BLaER1 treated with 17β-estradiol and CSF1 and Interleukin-3, amounts not matched to agents 10 nM and 100 nM (cell line): Measurements from ENCODE around the gene HINFP.

Experiments
- H3K27ac ChIP-seq, 11 experiments: shearing (Covaris generic); formaldehyde crosslinking; 2 replicates each; pipeline ENCODE4 v1.8.1; 2022
- H3K27me3 ChIP-seq, 11 experiments: shearing (Covaris generic); formaldehyde crosslinking; 2 replicates each; pipeline ENCODE4 v1.8.1; 2022
- H3K36me3 ChIP-seq, 11 experiments: shearing (Covaris generic); formaldehyde crosslinking; 2 replicates each; pipeline ENCODE4 v1.8.1; 2022
- H3K4me1 ChIP-seq, 10 experiments: shearing (Covaris generic); formaldehyde crosslinking; 2 replicates each; pipeline ENCODE4 v1.8.1; 2022
- H3K4me2 ChIP-seq, 11 experiments: shearing (Covaris generic); formaldehyde crosslinking; 2 replicates each; pipeline ENCODE4 v1.8.1; 2022
- H3K4me3 ChIP-seq, 10 experiments: shearing (Covaris generic); formaldehyde crosslinking; 2 replicates each; pipeline ENCODE4 v1.8.1; 2022
- H3K9ac ChIP-seq, 11 experiments: shearing (Covaris generic); formaldehyde crosslinking; 2 replicates each; pipeline ENCODE4 v1.8.1; 2022
- H3K9me3 ChIP-seq, 11 experiments: shearing (Covaris generic); formaldehyde crosslinking; replicated peaks in 1 of 11; 2 replicates each; pipeline ENCODE4 v1.8.1; 2022
- H4K20me1 ChIP-seq, 11 experiments: shearing (Covaris generic); formaldehyde crosslinking; 2 replicates each; pipeline ENCODE4 v1.8.1; 2022
- Cebpa-rat ChIP-seq, 11 experiments: shearing (Covaris generic); IDR thresholded peaks; 2 replicates each; pipeline ENCODE4 v1.8.1; 2022

Gene HINFP

DNA sequence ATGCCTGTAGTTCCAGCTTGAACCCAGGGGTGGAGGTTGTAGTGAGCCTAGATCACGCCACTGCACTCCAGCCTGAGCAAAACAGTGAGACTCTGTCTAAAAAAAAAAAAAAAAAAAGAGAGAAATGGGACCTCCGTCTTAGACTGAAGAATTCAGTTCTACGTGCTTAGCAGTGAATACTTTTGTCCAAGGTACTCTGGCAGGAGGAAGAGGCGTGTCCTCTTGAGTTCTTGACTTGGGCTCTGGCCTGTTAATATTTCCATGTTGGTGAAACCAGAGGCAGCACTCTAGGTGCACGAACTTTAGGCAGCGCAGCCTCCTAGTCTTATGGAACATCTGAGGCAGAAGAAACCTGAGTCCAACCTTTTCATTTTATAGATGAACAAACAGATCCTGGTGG, 34.3 kb upstream of the HINFP start:
- H3K4me1 ChIP-seq: peaks cover 57 to 87% (median 74%) of the 10 kb centered on the region in 10 experiments
- H3K27ac ChIP-seq: peak overlapping the region in 9 of 11 experiments; percentile 3 to 96 (median 73); a peak in 15 of 22 replicates
- H3K9ac ChIP-seq: peak overlapping the region in 8 of 11 experiments; percentile 2 to 49 (median 41); a peak in 9 of 22 replicates

DNA sequence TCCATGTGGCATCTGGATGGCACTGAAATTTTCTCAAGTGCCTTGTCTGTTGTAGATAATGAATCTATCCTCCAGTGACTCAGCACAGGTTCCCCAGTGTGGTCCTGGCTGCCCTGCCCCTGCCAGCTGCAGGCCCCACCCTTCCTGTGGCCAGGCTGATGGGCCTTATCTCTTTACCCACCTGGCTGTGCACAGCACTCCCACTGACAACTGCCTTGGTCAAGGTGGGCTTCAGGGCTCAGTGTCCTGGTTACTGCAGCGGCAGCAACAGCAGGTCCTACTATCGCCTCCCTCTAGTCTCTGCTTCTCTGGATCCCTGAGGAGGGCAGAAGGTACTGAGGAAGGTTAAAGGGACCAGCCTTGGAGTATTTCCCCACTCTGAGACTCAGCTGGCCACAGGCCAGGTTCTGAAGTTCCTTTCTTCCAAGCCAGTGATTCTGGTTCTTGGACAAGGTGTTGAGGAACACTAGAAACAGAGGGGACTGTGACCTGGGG, 33.6 kb upstream of the HINFP start:
- Histone ChIP-seq H3K36me3 (peaks cover 2 to 30% (median 19%) of the 10 kb centered on the region in 11 experiments; a peak in 18 of 22 replicates), H3K9ac (peak overlapping the region in 10 of 11 experiments; percentile 2 to 49 (median 35); a peak in 12 of 22 replicates), H4K20me1 (peaks cover 0 to 16% (median 12%) of the 10 kb centered on the region in 11 experiments; a peak in 19 of 22 replicates), H3K27ac (peak overlapping the region in 9 of 11 experiments; percentile 3 to 96 (median 73); a peak in 16 of 22 replicates), H3K27me3 (no peaks in the 10 kb centered on the region), H3K4me3 (peak overlapping the region in 2 of 10 experiments; percentile 4 to 30; a peak in 2 of 20 replicates), H3K9me3 (no peaks in the 10 kb centered on the region), H3K4me2 (peak overlapping the region; percentile 1 to 99 (median 70); a peak in 20 of 22 replicates), H3K4me1 (peaks cover 64 to 87% (median 80%) of the 10 kb centered on the region in 10 experiments)
- no peak for TF ChIP-seq Cebpa-rat (IDR thresholded peaks at IDR 0.05)

More for the DNA sequence above, 34.3 kb upstream of the HINFP start:
- Histone ChIP-seq H3K36me3 (peaks cover 9 to 30% (median 19%) of the 10 kb centered on the region in 11 experiments; a peak in 20 of 22 replicates), H3K4me3 (peak overlapping the region in 1 of 10 experiments; percentile 30; a peak in 1 of 20 replicates), H3K9me3 (no peaks in the 10 kb centered on the region), H4K20me1 (peaks cover 0 to 9% (median 5%) of the 10 kb centered on the region in 11 experiments; a peak in 17 of 22 replicates), H3K27me3 (no peaks in the 10 kb centered on the region), H3K4me2 (peak overlapping the region; percentile 1 to 99 (median 70); a peak in 20 of 22 replicates)
- no peak for TF ChIP-seq Cebpa-rat (IDR thresholded peaks at IDR 0.05)

DNA sequence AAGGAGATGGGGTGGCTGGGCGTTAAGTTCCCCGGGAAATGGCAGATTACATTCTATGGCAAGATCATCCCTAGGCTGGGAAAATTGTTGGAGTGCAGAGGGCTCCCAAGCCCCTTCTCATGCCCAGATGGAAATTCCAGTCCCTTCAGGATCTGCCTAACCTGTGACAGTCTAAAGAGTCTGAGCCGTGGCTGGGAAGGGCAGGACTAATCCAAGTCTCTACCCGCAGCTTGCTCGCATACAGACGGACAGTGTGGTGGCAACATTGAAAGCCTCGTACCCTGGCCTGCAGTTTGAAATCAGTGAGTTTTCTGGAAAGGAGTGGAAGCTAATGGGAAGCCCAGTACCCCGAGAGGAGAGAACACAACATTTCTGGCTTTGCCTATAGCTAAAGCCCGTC, 33.0 kb upstream of the HINFP start:
- Histone ChIP-seq H3K4me3 (no peak overlapping the region), H3K9ac (peak overlapping the region in 2 of 11 experiments; percentile 38 to 44; a peak in 3 of 22 replicates), H3K36me3 (peaks cover 0 to 33% (median 24%) of the 10 kb centered on the region in 11 experiments; a peak in 19 of 22 replicates), H3K4me1 (peaks cover 70 to 92% (median 86%) of the 10 kb centered on the region in 10 experiments), H3K4me2 (peak overlapping the region in 5 of 11 experiments; percentile 23 to 99 (median 92); a peak in 10 of 22 replicates), H3K27me3 (no peaks in the 10 kb centered on the region), H4K20me1 (peaks cover 0 to 22% (median 18%) of the 10 kb centered on the region in 11 experiments; a peak in 20 of 22 replicates), H3K27ac (peak overlapping the region in 8 of 11 experiments; percentile 18 to 96 (median 80); a peak in 12 of 22 replicates), H3K9me3 (no peaks in the 10 kb centered on the region)
- no peak for TF ChIP-seq Cebpa-rat (IDR thresholded peaks at IDR 0.05)

DNA sequence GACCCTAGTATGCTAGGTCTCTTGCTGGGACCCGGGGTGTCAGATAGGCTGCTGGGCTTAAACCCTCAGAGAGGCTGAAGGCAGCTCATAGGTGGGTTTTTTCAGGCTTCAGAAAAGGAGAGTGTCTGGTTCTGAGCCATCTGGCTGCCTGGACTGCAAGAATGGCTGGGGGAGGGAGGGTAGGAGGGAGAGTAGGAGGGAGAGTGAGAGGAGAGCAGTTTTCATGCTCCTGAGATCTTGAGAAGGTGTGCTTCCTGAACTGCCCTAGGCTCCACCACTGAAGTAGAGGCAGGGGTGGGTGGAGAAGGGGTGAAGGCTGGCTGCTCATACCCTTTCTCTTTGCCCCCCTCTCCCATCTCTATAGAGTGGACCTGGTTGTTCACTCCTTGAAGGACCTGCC, 32.1 kb upstream of the HINFP start:
- H3K9ac ChIP-seq: peak overlapping the region in 6 of 11 experiments; percentile 42 to 68 (median 59); a peak in 10 of 22 replicates
- no peak for TF ChIP-seq Cebpa-rat (IDR thresholded peaks at IDR 0.05)
- no peaks in the 10 kb centered on the region for H3K27me3 ChIP-seq
- H3K4me1 ChIP-seq: peaks cover 69 to 88% (median 83%) of the 10 kb centered on the region in 10 experiments
- H3K27ac ChIP-seq: peak overlapping the region in 9 of 11 experiments; percentile 22 to 96 (median 93); a peak in 17 of 22 replicates
- no peak overlapping the region for H3K4me3 ChIP-seq
- peak overlapping the region in 7 of 11 experiments; percentile 90 to 99 (median 98); a peak in 13 of 22 replicates for H3K4me2 ChIP-seq
- H4K20me1 ChIP-seq: peaks cover 0 to 31% (median 27%) of the 10 kb centered on the region in 11 experiments; a peak in 20 of 22 replicates
- H3K36me3 ChIP-seq: peaks cover 0 to 42% (median 33%) of the 10 kb centered on the region in 11 experiments; a peak in 19 of 22 replicates
- H3K9me3 ChIP-seq: no peaks in the 10 kb centered on the region; a peak in 3 of 22 replicates

DNA sequence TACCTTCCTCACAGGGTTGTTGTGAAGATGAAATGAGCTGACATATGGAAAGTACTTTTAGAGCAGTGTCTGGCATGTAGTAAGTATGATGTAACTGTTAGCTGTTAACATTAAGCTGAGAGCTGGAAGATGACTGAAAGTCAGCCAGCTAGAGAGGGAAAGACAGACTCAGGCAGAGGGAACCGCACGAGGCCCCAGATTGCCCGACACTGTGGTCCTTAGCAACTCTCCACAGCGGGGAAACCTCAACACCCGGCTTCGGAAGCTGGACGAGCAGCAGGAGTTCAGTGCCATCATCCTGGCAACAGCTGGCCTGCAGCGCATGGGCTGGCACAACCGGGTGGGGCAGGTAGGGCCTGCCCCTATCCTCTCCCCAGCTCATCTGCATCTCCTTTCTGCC, 30.2 kb upstream of the HINFP start:
- Histone ChIP-seq H3K9me3 (no peaks in the 10 kb centered on the region; a peak in 3 of 22 replicates), H4K20me1 (peaks cover 0 to 38% (median 34%) of the 10 kb centered on the region in 11 experiments; a peak in 20 of 22 replicates), H3K36me3 (peaks cover under 1 to 46% (median 34%) of the 10 kb centered on the region in 11 experiments; a peak in 20 of 22 replicates), H3K4me1 (peaks cover 63 to 82% (median 77%) of the 10 kb centered on the region in 10 experiments), H3K27ac (peak overlapping the region in 10 of 11 experiments; percentile 20 to 98 (median 94); a peak in 19 of 22 replicates), H3K4me2 (peak overlapping the region; percentile 29 to 99 (median 98)), H3K4me3 (peak overlapping the region in 6 of 10 experiments; percentile 14 to 98 (median 96); a peak in 7 of 20 replicates), H3K27me3 (no peaks in the 10 kb centered on the region), H3K9ac (peak overlapping the region in 10 of 11 experiments; percentile 19 to 99 (median 97); a peak in 18 of 22 replicates)
- TF ChIP-seq Cebpa-rat (IDR thresholded peaks at IDR 0.05): no peak

DNA sequence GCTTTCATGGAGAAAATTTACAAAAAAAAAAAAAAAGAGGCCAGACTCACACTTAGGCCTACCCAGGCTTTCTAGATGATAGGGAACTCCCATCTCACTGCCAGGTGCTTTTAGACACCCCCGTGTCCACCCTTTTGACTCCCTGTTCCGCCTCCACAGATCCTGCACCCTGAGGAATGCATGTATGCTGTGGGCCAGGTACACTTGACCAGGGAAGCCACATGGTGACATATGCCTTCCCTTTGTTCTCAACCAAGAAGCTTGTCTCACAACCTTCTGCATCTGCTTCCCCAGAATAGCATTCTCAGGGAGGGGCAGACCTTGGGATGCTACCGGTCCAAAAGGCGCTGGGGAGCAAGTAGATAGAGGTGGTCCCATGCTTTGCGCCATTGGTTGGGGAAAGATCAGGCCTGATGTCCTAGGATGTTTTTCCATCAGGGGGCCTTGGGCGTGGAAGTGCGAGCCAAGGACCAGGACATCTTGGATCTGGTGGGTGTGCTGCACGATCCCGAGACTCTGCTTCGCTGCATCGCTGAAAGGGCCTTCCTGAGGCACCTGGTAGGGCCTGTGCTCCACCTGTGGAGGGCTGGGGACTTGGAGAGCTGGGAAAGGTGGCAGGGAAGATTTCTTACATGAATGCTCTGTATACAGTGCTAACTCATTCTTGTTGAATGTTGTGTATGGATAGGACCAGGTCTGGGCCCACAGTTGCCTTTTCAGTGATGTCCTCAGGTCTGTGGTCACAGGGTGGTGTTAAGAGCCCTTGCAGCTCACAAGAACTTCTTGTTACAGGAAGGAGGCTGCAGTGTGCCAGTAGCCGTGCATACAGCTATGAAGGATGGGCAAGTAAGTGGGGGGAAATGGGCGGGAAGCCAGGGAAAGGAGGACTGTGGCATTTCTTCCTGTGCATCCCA, 29.2 kb upstream of the HINFP start:
- Histone ChIP-seq H3K4me3 (peak overlapping the region in 9 of 10 experiments; percentile 82 to 98 (median 96); a peak in 17 of 20 replicates), H3K9me3 (no peaks in the 10 kb centered on the region; a peak in 3 of 22 replicates), H3K36me3 (peaks cover 11 to 57% (median 44%) of the 10 kb centered on the region in 11 experiments), H3K4me1 (peaks cover 61 to 79% (median 71%) of the 10 kb centered on the region in 10 experiments), H4K20me1 (peaks cover 0 to 38% (median 34%) of the 10 kb centered on the region in 11 experiments; a peak in 20 of 22 replicates), H3K27ac (peak overlapping the region in 9 of 11 experiments; percentile 22 to 98 (median 95); a peak in 17 of 22 replicates), H3K4me2 (peak overlapping the region; percentile 89 to 99 (median 98)), H3K27me3 (no peaks in the 10 kb centered on the region), H3K9ac (peak overlapping the region; percentile 90 to 99 (median 97); a peak in 21 of 22 replicates)
- TF ChIP-seq Cebpa-rat (IDR thresholded peaks at IDR 0.05): no peak

DNA sequence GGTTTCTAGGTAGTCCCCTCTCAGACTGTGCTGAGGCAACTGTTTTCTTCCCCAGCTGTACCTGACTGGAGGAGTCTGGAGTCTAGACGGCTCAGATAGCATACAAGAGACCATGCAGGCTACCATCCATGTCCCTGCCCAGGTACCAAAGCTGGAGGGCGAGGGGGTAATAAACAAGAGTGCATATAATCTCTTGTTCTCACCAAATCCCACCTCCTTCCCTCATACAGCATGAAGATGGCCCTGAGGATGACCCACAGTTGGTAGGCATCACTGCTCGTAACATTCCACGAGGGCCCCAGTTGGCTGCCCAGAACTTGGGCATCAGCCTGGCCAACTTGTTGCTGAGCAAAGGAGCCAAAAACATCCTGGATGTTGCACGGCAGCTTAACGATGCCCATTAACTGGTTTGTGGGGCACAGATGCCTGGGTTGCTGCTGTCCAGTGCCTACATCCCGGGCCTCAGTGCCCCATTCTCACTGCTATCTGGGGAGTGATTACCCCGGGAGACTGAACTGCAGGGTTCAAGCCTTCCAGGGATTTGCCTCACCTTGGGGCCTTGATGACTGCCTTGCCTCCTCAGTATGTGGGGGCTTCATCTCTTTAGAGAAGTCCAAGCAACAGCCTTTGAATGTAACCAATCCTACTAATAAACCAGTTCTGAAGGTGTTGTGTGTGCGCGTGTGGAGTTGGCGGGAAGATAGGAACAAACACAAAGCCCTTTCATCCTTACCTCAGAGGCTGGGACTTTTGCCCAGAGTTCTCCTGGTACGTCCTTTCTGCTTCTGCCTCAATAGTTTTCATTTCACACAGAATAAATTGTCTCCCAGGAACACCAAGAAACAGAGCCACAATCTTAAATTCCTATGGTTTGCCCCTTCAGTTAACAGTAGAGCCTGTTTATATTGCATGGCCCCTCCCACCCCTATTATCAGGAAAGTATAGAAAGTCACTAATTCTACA, 28.2 kb upstream of the HINFP start:
- no peaks in the 10 kb centered on the region for H3K27me3 ChIP-seq
- H3K9me3 ChIP-seq: no peaks in the 10 kb centered on the region; a peak in 3 of 22 replicates
- H3K4me1 ChIP-seq: peaks cover 53 to 69% (median 62%) of the 10 kb centered on the region in 10 experiments
- peak overlapping the region; percentile 71 to 98 (median 96) for H3K4me3 ChIP-seq
- peak overlapping the region; percentile 89 to 99 (median 98) for H3K4me2 ChIP-seq
- peak overlapping the region in 10 of 11 experiments; percentile 86 to 98 (median 96); a peak in 21 of 22 replicates for H3K27ac ChIP-seq
- no peak for TF ChIP-seq Cebpa-rat (IDR thresholded peaks at IDR 0.05)
- peaks cover 21 to 66% (median 54%) of the 10 kb centered on the region in 11 experiments for H3K36me3 ChIP-seq
- peaks cover 0 to 38% (median 34%) of the 10 kb centered on the region in 11 experiments; a peak in 20 of 22 replicates for H4K20me1 ChIP-seq
- peak overlapping the region; percentile 90 to 99 (median 97) for H3K9ac ChIP-seq
